ENCODE results near the gene GNB1L. TPM values are rescaled to one million over a fixed set of nuclear protein-coding genes. Genes with fewer than 3 reads are reported as not detected.

GNB1L gene
- total and polyA plus RNA-seq, 10 of the 15 experiments (the other 5 are each of a cell fraction or from before 2014, with no cell fraction given), result 0.21 to 19.4 (median 6.8) TPM

- peak; percentile 23; the same call in 1 of the 2 replicates for TF ChIP-seq E2F4 (IDR thresholded peaks at IDR 0.05; ENCODE audit: low read depth, low read length)
Measured at GRCh38 chr22:19854778-19855503, at the start of gene GNB1L, which contains the start of gene RTL10 (continued).

- no peak for DNase-seq (ENCODE audit: low read depth, low spot score)
- Histone ChIP-seq H4K20me1 (ENCODE audit: control insufficient read depth, insufficient read depth) (no peaks in the 10 kb centered on the region), H3K4me2 (ENCODE audit: control insufficient read depth, insufficient read depth) (no peak overlapping the region), H3K4me1 (ENCODE audit: control insufficient read depth, insufficient read depth, low read length) (no peaks in the 10 kb centered on the region), H3K4me3 (no peak overlapping the region), H3K79me2 (ENCODE audit: control insufficient read depth, insufficient read depth, low read length) (no peaks in the 10 kb centered on the region), H2AFZ (ENCODE audit: control insufficient read depth, low read depth, low read length) (no peak overlapping the region), H3K9me3 (replicated peaks; ENCODE audit: control insufficient read depth, insufficient read depth, low read length) (no peaks in the 10 kb centered on the region), H3K27ac (ENCODE audit: control insufficient read depth, insufficient read depth) (no peak overlapping the region), H3K27me3 (replicated peaks in 1 of 2; ENCODE audit: control insufficient read depth in 2 of 2, insufficient read depth in 2 of 2, low read length in 1 of 2) (no peaks in the 10 kb centered on the region), H3K9ac (ENCODE audit: control insufficient read depth, insufficient read depth, low read length) (no peak overlapping the region), H3K36me3 (ENCODE audit: control insufficient read depth in 2 of 2, insufficient read depth in 2 of 2, low read length in 1 of 2) (no peaks in the 10 kb centered on the region; a peak in 1 of 4 replicates)
- WGBS (ENCODE audit: insufficient coverage, insufficient replicate concordance, low lambda C conversion rate, missing lambda C conversion rate), result 69% methylated on average over 16 of the region's 16 CpGs
- FAIRE-seq, result no peak
- ChIA-PET SMC1A (ENCODE audit: uncharacterized antibody, unreplicated experiment) (no interaction called here), POLR2A (no interaction called here), CTCF (interaction anchor here (0.7 kb wide), 1 partner anchor 174 kb away, joined by 3 read pairs; no protein-coding TSS in a partner anchor), RAD21 (ENCODE audit: unreplicated experiment) (no interaction called here)
- no peak for ATAC-seq
- intact Hi-C loops (cut with micrococcal nuclease; ENCODE audit: unreplicated experiment) (no loop called here), in situ Hi-C loops (cut with MboI) (no loop called here)
- BruUV-seq (replicated peaks), result no TSS peak
- TF ChIP-seq NFYA (IDR thresholded peaks at IDR 0.05; ENCODE audit: borderline replicate concordance, low read depth, low read length) (no peak), ELK1 (IDR thresholded peaks at IDR 0.05; ENCODE audit: low read depth, low read length) (no peak), RUNX3 (IDR thresholded peaks at IDR 0.05; ENCODE audit: low read length) (no peak), ESRRA (IDR thresholded peaks at IDR 0.05; ENCODE audit: low read length) (no peak), SREBF2 (IDR thresholded peaks at IDR 0.05; ENCODE audit: low read length) (no peak), USF2 (IDR thresholded peaks at IDR 0.05; ENCODE audit: borderline replicate concordance, low read depth, low read length) (no peak), ZBTB40 (IDR thresholded peaks at IDR 0.05; ENCODE audit: borderline replicate concordance) (no peak), ZNF207 (IDR thresholded peaks at IDR 0.05; ENCODE audit: borderline replicate concordance) (no peak), HDAC6 (IDR thresholded peaks at IDR 0.05; ENCODE audit: unreplicated experiment) (no peak)
Measured at GRCh38 chr22:19904174-19904856, 49.6 kb upstream of the GNB1L start.

Measured in GM12878 (cell line).